ENCODE data around the gene AMOTL1.
"Not testable (repeated sequence)": the region's sequence is repeated elsewhere in the genome, so short reads cannot be mapped to it uniquely, and the experiment has no call there.

The AMOTL1 gene

DNA sequence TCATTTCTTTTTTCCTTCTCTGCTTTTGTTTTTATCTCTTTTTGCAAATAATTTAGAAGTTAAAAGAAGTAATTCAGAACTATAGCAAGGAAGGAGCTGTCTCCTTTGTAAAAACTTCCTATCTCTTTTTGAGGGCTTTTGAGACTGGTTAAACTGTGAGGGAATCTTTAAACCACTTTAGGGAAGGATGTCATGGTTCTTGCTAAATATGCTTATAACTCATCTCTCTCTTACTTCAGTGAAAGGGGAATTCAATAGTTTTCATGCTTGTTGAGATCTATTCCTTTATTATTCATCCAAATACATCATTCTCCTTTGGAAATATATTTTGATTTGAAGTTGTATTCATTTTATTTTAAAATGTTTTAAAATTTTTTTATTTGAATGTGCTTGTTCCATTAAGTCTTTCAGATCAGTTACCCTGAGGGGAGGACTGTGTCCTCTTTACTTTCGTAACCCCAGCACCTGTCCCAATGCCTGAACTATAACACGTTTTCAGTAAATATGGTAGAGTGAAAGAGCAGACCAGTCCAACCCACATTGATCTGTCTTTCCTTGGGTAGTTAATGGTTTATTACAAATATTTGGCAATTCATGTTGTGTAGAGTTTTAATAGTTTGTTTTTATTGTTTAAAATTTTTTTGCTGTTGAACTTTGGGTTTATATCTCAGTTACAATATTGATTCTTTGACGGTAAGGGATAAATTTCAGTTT is 27.5 kb downstream of the AMOTL1 start:
- DNase-seq = no peak

- DNase-seq = no peak
Observed at GRCh38 chr11:94796190-94796580, 28.0 kb downstream of the AMOTL1 start.

GRCh38 chr11:94796863-94797262 is 28.7 kb downstream of the AMOTL1 start:
- DNase-seq = no peak

GRCh38 chr11:94799726-94800125 is 31.6 kb downstream of the AMOTL1 start:
- no peak for DNase-seq

DNA sequence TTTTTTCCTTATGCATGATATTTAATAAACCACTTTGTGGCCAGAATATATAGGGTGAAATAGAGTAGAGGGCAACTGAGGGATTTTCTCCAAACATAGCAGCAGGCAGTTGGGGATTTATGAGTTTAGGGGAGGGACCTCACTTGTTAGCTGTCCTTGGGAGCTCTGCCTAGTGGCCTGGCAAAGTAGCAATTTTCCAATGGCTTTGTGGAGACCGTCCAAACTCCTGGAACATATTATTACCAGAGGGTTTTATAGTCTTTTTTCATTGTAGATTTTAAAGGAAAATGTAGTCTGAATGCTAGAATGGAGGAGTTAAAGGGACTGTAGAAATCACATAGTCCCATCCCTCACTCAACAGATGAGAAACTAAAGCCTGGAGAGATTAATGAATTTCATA is 32.3 kb downstream of the AMOTL1 start:
- no peak for DNase-seq

DNA sequence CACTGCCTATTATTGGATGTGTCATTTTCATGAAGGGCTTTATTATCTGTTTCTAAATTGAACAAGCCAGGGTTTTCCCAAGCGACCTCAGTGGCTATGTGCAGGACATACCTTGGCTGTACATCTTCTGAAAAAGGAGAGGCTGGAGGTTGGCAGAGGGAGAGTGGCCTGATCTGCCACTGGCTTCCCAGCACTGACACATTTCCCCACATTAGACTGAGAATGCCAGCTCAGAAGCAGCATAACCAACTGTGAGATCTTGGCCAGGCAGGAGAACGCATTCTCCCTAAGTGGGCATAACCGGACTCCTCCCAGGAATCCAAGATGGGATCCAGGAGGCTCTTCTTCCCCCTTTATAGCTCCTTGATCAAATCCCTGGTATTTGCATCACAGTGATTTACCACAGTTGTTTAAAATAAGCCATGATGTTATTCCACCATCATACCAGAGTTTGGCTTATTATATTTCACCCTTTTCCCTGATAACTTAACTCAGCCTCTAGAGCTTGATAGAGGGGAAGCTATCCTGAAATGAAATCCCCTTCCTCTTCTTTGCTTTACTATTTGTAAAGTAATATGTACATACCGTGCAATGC is 33.8 kb downstream of the AMOTL1 start:
- no peak for DNase-seq

- no peak for DNase-seq
Observed at GRCh38 chr11:94802501-94802900, 34.3 kb downstream of the AMOTL1 start.

- DNase-seq = no peak
Observed at GRCh38 chr11:94803491-94803890, 35.3 kb downstream of the AMOTL1 start.

GRCh38 chr11:94804874-94805273 is 36.7 kb downstream of the AMOTL1 start:
- DNase-seq = no peak

- DNase-seq = no peak
Observed at GRCh38 chr11:94806014-94806413, 37.9 kb downstream of the AMOTL1 start.

GRCh38 chr11:94806419-94806818 is 38.3 kb downstream of the AMOTL1 start:
- DNase-seq = no peak

- DNase-seq = no peak
Observed at GRCh38 chr11:94809251-94809650, 41.1 kb downstream of the AMOTL1 start.

DNA sequence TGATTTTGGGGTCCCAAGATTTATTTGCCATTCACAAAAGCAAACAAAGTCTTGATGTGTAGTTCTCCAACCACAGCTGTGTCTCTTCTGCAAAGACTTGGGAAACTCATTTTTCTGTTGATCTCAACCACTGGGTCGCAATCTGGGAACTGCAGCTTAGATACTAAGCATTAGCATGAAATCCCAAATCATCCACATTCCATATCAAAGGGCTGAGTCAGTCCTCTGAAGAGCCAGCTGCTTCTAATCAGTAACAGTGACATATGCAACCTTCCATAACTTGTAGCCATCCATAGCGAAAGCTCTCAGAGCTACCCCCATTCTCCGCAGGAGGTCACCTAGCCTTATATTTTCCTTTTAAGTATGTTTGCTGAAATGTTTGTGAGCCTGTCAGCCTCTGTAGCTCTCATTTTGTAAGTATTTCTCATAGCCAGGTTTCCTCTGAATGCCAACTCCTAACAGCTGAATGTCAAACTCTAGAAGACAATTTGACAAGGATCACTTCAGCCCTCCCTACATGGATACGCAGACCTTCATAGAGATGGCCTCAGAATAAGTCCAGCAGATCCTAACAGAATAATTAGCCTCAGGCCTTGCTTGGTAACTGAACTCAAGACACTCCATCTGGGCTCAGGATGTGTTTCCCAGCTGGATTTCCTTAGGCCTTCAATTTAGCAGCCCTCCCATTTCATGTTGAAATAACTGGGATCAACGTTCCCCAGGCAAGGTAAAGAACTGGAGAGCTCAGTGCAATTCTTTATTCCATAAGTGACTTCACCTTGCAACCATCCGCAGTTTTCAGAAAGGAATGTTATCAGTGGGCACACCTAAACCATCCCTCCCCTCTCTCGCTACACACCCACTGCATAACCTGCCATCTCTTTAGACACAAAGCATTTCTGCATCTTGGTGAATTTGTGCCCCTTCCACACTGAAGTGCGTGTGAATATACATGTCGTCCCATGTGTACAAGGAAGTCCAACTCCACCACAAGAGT is 44.9 kb downstream of the AMOTL1 start:
- not testable (repeated sequence) for DNase-seq

DNA sequence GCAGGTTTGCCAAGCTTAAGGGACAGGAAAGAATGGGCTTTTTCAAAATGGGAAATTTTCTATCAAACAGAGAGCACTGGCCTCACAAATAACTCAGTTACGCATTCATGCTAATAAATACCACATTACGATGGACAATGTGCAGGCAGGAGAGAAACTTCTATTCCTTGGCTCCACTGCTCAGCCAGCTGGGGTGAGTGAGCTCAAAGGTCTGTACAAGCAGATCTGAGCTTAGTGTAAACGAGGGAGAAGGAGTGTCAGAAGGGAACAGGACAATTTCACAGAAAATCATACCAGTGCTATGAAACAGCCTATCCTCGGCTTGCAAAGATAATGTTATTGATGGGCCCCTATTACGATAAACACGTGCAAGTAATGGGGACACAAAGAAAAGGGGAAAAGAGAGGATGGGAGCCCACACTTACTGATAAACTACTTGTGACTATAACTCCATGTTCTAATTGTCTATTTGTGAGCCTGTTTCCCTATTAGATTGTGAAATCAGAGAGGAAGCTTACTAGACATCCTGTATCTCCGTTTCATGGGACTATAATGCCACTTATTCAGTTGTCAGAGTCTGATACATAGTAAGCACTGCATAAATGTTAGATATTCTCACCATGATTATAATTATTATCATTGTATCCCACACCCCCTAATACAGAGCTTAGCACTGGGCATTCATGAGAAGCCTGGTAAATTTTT is 46.3 kb downstream of the AMOTL1 start:
- DNase-seq = no peak

- DNase-seq = no peak
Observed at GRCh38 chr11:94815705-94816344, 47.7 kb downstream of the AMOTL1 start.

DNA sequence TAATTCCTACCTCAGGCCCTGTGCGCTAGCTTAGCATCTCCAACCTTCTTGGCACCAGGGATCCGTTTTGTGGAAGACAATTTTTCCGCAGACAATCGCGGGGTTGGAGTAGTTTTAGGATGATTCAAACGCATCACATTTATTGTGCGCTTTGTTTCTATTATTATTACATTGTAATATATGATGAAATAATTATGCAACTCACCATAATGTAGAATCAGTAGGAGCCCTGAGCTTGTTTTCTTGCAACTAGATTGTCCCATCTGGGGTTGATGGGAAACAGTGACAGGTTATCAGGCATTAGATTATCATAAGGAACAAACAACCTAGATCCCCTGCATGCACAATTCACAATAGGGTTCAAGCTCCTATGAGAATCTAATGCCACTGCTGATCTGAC is 52.3 kb downstream of the AMOTL1 start:
- DNase-seq = no peak

- DNase-seq = no peak
Observed at GRCh38 chr11:94821439-94821838, 53.3 kb downstream of the AMOTL1 start.

GRCh38 chr11:94822080-94822479 is 53.9 kb downstream of the AMOTL1 start:
- no peak for DNase-seq

DNA sequence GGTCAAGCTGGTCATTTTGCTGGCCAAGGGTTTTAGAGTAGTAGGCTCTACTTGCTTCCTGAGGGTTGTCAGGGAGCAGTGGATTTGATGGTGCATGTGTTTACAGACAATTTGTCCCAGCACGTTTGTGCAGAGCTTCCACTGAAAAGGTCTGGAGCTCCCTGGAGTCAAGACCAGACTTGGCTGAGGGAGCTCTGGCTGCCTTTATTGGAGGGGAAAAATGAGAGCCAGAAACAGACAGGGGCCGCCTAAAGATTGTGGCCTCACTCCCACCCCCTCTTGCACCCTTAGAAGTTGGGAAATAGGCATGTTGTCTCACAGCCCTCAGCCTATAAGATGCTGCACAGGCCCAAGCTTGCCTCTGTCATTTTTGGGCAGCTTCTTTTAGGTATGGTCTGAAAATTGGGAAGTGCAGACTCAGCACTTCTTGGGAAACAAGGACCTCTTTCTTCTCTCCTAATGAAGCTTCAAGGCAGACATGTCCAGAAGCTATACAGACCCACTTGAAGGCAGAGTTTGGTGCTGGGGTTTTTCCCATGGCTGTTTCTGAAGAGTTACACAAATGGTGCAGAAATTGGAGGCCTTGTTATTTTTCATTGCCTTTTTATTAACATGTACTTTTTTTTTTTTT is 55.1 kb downstream of the AMOTL1 start:
- no peak for DNase-seq

DNA sequence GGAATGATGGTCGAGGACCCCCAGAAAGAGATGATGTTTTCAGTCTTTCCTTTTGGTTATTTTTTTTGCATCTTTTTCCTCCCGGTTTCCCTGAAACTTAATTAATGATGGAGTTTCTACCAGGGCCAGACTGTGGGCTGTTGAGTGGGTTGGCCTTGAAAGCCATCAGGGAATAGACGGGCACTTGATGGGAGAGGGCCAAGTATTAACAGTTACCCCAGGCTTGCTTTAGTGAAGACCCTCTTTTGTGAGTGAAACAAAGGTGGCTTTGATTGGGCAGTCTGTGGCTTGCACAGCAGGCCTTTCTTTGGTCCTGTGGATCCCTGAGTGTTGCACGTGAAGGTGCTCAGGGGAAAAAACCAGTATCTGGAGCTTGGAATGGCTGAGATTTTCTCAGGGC is 56.9 kb downstream of the AMOTL1 start:
- no peak for DNase-seq

DNA sequence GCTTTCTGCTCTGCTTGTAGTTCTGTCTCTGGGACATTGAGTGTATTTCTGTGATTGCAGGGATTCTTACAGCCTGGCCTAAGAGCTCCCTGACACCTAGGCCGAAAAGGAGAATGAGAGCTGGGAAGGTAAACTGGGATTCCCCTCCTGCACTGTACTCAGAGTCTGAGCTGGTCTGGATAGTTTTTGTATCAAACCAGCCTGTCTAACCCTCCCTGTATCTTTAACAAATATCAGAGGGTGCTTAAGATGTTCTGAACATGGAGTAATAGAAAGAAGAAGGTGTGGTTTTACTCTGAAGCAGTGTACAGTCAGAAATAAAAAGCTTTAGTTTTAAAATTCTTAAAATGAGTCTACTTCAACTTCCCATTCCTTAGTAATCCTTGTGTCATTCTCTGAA is 57.3 kb downstream of the AMOTL1 start:
- no peak for DNase-seq

DNA sequence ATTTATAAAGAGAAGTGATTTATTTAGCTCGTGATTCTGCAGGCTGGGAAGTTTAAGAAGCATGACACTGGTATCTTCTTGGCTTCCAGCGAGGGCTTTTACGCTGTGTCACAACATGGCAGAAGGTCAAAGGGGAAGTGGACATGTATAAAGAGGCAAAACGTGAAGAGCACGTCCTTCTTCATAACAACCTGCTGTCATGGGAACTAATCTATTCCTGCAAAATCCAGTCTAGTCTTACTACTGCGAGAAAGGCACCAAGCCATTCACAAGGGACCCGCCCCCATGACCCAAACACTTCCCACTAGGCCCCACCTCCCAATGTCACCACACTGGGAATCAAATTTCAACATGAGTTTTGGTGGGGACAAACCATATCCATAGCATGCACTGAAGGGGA is 58.3 kb downstream of the AMOTL1 start:
- DNase-seq = no peak

Data from activated gamma-delta T cell treated with Interleukin-2 at 50 U/mL for 16 hours (primary cell).